ENCODE data around the gene ATP6V1G1.
"Not testable (repeated sequence)": the region's sequence is repeated elsewhere in the genome, so short reads cannot be mapped to it uniquely, and the experiment has no call there.

ATP6V1G1 gene

DNA sequence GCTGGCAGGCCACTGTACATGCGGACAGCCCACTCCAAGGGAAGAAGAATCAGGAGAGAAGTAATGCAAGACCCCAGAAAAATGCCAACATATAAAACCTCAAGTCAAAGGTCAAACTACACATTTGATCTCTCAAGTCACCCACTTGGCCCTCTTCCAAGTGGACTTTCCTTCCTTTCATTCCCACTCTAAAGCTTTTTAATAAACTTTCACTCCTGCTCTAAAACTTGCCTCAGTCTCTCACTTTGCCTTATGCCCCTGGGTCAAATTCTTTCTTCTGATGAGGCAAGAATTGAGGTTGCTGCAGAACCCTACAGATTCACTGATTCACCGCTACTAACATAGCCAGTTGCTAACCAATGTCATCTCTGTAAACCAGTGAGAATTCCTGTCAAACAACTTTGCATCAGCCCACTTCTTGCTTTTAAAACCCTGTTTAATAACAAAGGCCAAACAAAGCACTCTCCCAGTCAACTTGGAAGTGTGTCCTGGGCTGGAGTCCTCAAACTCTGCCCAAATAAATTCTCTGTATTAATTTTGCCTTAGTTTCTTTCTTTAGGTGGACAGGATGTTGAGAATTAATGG, 6.9 kb upstream of the ATP6V1G1 start:
- no peak for DNase-seq

DNA sequence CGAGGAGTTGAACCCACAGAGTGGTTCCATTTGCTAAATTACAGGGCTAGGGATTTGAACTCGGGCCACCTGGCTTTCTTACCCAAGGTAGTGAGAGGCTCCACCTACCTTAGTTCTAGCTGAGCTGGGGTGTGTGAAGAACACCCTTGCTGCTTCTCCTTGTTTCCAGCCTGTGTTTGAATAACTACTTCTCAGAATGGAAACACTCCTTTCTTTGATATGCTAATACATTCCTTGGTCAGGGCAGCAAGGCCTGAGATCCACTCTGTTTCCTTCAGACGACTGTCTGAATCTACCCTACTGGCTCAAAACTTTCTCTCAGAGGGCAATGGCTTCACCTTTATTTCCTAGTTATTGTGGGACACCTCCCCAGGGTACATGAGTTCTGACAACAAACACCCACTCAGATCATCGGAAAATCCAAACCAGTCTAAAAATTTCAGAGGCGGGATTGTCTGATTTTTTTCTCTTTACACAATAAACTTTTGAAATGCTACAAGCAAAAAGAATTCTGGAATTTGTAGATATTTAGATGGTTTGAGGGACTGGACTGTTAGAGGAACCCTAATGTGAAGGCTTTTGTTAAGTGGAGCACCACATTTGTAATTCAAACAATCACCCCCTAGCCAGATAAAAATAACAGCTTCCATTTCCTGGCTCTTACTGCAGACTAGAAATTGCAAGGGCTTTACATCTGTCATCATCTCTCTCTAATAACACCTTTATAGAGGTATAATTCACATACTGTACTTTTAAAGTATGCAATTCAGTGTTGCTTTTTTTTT, 4.0 kb upstream of the ATP6V1G1 start:
- DNase-seq: no peak

DNA sequence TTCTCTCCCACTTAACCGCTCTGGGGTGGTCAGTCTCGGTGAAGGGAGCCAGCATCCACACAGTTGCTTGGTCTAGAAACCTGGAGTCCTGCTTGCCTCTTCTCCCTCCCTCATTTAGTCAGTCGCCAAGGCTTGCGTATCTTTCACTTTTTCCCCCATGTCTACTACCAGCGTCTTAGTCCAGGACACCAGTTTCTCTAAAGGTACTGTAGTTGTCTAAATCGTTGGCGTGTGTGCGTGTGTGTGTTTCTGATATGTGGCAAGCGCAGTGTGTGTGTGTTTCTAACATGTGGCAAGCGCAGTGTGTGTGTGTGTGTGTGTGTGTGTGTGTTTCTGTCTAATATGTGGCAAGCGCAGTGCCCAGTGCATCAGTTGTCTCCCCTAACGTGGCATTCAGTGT, 641 bp downstream of the ATP6V1G1 start:
- no peak for DNase-seq

DNA sequence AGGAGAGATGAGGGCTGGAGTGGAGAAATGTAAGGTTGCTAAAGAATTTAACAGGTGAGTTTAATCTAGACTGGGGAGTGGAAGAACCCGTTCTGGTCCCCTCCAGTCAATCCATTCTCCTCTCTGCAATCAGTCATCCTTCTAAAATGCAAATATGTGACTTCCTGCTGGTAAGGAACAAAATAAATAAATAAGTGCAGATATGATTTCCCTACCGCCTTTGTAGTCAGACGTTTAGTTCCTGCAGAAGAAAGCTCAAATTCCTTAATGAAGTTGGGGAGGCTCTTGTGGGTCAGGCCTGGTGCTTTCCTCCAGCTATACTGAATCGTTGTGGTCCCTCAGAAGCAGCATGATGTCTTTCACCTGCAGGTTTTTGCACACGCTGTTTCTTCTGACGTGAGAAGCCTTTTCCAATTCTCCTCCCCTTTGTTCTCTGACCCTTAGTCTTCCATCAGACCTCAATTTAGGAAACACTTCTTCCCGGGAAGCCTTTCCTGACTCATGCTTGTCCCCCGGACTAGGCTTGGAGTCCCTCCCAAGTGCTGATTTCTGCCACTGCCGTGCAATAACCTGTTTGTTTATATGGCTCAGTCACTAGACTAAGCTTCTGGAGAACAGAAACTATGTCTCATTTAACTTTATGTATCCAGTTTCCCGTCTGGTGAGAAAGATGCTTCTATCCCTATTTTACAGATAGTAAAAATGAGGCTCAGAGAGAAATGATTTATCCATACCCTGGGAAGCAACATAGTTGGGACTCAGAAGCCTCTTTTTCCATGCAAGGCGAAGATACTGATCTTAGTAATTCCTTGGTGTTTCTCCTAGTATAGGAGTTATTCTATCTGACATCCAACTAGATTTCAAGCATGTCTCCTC, 1.3 kb downstream of the ATP6V1G1 start:
- no peak for DNase-seq

DNA sequence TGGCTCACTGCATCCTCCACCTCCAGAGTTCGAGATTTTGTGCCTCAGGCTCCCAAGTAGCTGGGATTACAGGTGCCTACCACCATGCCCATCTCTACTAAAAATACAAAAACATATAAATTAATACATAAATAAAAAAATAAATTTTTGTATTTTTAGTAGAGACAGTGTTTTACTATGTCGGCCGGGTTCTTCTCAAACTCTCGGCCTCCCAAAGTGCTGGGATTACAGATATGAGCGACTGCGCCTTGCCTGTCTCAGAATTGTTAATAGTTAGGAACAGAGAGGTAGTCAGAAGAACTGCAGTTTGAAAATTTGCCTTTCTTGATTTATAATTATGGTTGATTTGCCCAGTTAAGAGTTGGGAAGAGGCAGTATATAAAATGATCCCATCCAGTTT, 2.8 kb downstream of the ATP6V1G1 start:
- DNase-seq: no peak

DNA sequence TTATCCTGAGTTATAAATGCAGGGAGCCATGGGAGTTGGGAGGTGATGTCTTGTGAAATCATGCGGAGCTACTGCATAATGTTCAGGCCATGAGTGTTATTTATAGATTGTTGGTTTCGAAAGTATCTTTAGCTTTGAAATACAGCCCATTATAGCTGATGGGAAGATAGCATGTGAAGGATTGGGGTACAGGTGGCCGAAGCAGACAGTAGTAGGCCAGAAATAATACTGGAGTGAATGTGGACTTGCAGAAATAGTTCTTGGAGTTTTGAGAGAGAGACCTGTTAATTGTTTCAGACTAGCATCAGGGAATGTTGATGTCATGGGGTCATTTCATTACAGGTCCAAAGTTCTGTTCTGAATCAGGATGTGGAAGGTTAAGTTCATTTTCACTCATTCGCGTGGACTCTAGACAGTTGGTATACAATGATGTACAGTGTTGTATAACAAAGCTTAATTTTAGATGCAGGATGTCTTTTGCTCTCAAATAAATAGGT, 3.8 kb downstream of the ATP6V1G1 start:
- DNase-seq: no peak

DNA sequence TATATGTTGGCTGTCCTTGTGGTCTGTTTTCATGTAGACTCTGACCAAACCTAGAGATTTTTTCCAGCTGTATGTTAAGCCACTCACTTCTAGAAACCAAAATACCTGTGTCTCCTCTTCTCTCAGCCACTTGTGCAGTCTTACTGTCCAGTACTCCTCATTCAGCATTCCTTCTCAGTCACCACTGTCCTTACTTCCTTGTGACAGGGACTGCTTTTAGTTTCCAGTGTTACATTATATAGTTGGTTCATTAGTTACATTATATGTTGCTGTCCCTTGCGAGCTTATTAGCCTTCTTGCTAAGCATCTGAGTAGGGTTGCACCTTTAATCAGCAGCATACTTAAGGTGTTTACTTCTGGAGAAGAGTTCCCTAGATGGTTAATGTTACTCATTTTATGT, 4.3 kb downstream of the ATP6V1G1 start:
- no peak for DNase-seq

DNA sequence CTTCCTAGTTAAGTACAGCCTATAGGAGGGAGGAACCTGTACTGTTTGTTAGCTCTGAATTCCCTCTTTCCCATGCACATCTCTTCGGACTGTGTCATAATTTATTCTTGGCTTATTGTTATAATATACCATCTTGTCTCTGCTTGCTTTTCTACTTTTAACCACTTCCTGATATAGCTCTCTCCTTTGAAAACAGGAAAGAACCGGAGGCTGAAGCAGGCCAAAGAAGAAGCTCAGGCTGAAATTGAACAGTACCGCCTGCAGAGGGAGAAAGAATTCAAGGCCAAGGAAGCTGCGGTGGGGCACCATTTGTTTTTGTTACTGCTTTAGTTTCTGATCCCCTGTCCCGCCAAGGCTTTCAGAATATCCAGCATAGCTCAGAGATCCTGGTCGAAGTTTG, 4.8 kb downstream of the ATP6V1G1 start:
- DNase-seq: no peak

DNA sequence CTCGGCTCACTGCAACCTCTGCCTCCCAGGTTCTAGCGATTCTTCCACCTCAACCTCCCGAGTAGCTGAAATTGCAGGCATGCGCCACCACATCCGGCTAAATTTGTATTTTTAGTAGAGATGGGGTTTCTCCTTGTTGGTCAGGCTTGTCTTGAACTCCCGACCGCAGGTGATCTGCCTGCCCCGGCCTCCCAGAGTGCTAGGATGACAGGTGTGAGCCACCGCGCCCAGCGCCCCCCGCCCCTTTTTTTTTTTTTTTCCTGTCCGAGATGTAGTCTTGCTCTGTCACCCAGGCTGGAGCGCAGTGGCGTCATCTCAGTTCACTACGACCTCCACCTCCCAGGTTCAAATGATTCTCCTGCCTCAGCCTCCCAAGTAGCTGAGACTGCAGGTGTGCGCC, 6.6 kb downstream of the ATP6V1G1 start:
- no peak for DNase-seq

DNA sequence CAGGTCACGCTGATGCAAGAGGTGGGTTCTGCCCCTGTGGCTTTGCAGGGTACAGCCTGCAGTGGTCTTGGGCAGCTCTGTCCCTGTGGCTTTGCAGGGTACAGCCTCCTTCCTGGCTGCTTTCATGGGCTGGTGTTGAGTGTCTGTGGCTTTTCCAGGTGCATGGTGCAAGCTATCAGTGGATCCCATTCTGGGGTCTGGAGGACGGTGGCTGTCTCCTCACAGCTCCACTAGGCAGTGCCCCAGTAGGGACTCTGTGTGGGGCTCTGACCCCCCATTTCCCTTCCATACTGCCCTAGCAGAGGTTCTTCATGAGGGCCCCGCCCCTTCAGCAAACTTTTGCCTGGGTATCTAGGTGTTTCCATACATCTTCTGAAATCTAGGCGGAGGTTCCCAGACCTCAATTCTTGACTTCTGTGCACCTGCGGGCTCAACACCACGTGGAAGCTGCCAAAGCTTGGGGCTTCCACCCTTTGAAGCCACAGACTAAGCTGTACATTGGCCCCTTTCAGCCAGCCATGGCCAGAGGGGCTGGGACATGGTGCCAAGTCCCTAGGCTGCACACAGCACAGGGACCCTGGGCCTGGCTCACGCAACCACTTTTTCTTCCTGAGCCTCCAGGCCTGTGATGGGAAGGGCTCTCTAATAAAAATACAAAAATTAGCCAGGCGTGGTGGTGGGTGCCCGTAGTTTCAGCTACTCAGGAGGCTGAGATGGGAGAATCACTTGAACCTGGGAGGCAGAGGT, 13.1 kb downstream of the ATP6V1G1 start:
- DNase-seq: not testable (repeated sequence)

DNA sequence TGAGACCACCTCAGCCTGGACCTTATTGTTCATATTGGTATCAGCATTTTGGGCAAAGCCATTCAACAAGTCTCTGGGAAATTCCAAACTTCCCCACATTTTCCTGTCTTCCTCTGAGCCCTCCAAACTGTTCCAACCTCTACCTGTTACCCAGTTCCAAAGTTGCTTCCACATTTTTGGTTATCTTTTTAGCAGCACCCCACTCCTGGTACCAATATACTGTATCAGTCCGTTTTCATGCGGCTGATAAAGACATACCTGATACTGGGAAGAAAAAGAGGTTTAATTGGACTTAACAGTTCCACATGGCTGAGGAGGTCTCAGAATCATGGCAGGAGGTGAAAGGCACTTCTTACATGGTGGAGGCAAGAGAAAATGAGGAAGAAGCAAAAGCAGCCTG, 14.2 kb downstream of the ATP6V1G1 start:
- DNase-seq: not testable (repeated sequence)

DNA sequence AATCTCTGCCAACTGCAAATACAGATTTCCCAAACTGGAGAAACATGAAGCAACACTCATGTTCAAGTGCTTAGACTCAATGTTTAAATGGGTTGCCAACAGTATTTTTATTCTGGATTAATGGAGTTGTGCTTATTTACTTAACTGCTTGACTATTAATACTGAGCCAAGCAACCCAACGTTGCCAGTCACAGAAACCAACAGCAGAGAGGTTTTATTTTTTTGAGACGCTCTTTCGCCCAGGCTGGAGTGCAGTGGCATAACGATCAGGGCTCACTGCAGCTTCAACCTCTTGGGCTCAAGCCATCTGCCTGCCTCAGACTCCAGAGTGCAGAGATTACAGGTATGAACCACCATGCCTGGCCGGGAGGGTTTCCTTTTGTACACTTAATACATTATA, 15.1 kb downstream of the ATP6V1G1 start:
- no peak for DNase-seq

DNA sequence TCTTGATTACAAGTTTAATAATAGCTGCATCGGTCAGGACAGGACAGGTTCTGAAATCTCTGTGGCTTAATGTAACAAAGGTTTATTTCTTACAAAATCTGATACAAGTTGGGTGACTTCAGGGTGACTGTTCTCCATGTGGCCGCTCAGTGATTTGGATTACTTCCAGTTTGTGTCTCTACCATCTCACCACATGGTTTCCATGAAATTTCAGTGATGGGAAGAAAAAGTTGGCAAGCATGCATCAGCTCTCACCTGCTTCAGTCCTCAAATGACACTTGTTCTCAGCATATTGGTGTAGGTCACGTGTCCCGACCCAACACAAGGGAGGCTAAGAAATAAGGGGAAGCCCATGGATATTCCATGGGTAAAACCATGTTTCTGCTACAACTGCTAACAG, 15.7 kb downstream of the ATP6V1G1 start:
- DNase-seq: no peak

DNA sequence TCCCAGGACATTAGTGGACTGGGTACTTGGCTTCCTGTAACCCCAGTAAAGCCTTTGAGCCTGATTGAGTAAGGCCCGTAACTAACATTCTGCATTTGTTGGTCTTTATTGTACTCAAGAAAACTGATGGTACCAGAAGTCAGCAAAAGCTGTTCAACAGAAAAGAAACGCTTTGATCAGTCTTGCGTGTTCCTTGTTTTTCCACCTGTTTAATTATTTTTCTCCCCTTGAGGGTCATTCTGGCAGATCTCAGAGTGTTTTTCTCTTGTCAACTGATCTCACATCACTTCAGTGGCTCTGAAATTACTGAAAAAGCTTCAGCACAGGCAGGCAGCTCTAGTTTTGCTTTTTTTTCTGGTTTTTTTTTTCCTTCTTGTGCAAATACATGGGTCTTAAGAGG, 17.4 kb downstream of the ATP6V1G1 start:
- no peak for DNase-seq

DNA sequence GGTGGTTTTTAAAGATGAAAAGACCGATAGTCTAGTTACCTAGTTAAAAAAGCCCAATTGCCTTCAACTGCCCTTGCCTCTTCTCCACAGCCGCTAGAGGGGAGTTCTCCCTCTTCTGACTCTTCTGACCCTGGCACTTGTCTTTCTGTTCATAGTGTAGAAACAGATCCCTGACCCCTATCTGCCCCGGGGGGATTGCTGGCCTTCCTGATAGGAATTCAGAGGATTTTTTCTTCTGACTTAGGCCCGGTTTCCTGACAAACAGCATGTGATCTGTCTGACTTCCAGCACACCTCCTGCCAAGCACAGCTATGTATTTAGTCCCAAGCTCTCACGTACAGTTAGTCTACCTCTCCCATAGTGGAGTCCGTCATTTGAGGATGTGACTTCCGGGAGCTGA, 18.5 kb downstream of the ATP6V1G1 start:
- DNase-seq: no peak

DNA sequence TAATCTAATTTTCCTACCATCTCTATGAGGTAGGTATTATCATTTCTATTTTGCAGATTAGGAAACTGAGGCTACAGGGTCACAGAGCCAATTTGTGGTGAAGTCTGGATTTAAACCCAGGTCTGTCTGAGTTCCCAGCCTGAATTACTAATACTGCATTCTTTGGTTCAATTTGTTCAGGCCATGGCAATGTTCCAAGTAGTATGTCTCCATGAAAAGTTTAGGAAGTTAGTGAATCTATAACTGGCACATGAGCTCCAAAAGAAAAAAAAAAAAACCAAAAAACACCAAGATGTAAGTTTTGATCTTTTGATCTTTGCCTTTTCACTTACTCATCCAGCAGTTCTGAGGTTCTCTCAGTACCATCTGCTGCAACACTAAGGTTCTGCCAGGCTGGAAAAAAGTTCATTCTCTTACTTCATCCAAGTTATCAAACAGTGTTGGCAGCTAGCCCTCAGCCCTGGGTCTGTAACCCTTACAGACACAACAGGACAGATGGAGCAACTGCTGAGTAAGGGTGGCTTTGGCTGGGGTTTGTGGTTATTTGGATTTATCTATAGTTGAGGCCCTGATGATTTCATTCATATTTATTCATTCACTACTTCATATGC, 19.1 kb downstream of the ATP6V1G1 start:
- no peak for DNase-seq

DNA sequence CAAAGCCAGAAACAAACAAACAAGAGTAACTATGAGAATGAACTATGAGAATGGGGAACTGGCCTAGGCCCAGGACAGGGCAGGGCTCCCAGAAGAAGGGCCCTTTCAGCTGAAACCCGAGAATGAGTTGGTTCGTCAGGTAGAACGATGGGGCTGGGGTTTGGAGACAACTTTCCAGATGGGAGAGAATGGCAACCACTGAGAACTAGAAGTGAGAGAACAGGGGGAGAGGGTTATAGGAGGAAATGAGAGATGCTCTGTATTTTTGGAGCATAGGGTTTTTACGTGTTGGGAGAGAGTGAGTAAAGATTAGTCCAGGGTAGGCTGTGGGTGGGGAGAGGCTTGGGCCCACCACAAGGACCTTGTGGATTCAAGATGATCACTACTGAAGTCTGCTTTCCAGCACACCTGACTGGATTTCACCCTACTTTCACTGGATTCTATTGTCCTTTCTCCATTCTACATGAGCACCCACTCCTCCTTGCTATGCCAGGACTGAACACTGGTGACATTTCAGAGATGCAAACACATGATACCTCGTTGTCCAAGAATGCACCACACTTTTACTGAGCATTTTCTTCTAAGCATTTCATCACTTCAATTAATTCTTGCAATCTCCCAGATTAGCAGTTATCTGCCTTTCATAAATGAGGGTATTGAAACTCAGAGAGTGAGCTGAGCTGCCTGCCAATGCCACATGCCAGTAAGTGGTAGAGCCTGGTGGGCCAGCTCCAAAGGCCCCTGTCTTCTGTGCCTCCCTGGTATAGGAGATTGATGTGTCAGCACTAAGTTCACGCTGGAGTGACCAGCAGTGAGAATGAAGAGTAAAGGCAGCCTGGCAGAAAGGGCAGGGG, 20.3 kb downstream of the ATP6V1G1 start:
- no peak for DNase-seq

DNA sequence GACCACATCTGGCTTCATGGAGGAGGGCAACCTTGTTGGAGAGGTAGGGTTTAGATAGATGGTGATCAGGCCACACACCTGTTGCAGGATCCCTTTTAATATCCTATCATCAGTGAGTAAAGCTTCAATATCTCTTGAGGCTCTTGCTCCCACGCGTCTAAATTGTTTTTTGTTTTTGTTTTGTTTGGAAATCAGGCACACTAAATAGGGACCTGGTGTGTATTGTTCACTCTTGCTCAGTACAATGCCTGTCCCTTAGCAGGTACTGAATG, 20.9 kb downstream of the ATP6V1G1 start:
- DNase-seq: no peak

DNA sequence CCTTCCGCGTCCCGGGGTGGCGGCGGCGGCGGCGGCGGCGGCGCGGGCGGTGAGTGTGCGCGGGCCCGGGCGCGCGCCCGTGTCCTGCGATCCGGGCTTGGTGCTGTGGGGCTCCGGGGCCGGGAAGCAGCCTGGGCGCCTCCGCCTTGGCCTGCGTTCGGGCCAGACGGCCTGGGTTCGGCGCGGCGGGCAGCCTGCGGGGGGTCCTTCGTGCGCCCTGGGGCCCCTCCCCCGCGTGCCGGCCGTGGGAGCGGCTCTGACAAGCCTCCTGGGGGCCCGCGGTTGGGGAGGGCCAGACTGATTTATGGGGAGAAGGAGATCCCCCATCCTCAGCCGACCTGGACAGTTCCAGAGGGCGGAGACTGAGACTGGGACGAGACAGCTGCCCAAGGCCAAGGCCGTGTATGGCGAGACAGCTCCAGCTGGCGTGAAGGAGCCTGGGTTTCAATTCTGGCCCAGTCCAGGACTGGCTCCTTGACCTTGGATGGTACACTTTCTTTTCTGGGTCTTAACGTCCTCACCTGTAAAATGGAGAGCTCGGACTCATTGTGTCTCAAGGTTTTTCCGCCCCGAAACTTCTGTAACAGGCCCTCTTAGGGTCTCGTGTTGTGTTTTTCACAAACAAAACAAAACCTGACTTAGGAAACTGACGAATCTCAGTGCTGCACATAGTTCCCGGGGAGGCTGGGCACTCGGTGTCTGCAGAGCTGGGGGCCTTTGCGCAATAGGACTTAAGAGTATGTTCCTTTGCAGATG, 24.1 kb downstream of the ATP6V1G1 start:
- peak; percentile 25 for DNase-seq

DNA sequence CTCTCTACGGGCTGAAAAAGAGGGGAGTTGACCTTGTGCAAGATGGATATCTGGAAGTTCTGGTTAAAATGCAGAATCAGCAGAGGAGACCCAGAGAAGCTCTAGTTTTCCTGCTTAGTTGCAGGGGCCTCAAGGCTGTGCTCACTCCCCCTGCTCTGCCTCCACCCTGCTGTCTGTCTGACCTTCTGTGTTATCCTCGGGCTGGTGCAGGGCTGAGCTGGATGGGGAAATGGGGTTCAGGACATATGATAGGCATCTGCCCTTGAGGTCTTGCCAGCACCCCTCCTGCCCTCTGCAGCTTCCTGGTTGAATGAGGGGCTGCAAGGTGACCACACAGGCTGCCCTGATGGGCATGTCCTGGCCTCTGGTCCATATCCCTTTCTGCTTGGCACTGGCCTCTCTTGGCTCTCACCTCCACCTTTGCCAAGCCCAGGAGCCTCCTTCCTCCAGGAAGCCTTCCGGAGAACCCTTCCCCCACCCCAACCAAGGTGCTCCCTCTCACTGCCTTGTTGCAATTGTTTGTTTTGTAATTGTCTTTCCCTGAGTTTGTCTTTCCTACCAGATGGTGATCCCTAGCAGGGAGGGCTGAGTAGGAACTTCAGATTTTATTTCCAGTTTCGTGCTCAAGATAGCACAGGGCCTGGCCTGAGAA, 24.8 kb downstream of the ATP6V1G1 start:
- no peak for DNase-seq

DNA sequence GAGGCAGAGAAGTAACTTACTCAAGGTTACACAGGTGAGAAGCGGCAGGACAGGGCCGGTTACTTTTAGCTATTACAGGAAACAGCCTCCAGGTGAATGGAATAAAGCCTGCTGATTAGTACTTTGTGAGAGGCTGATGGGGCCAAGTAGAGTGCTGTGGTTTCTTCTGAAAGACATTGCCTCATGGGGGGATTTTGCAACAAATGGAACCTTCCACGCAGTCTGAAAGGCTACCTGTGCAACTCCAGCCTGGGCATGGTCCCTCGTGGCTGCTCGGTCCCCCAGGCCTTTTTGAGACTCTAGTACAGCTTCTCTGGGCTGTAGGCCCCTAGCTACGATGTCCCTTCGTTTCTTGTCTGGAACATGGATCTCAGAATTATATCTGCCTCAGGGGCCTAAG, 25.5 kb downstream of the ATP6V1G1 start:
- no peak for DNase-seq

Data from NCI-H524 treated with DMSO at 0.1 percent for 48 hours (cell line).